Keratinocyte (primary cell): ENCODE measurements around the gene SESTD1. TPM values are rescaled to one million over a fixed set of nuclear protein-coding genes. Genes with fewer than 3 reads are reported as not detected.
"Not testable (repeated sequence)": the region's sequence is repeated elsewhere in the genome, so short reads cannot be mapped to it uniquely, and the experiment has no call there.

Experiments used
- DNase-seq: peaks from one replicate; pipeline ENCODE4 v3.0.0-alpha.2; 2011; ENCODE audit warnings: low read depth, missing footprints, low spot score
- FAIRE-seq: peaks from 2 replicates; lab custom pipeline; 2011; peaks lifted over from hg19 to GRCh38; lab: Jason Lieb, UNC
- H2AFZ ChIP-seq: 2 replicates; pipeline ENCODE4 v1.6.0; 2012; ENCODE audit warnings: low read length, control low read depth, inconsistent platforms; ENCODE audit not compliant: control insufficient read depth
- H3K27ac ChIP-seq: 2 replicates; pipeline ENCODE4 v1.5.1; 2011; ENCODE audit warnings: low read length; ENCODE audit not compliant: control insufficient read depth, insufficient read depth
- H3K27me3 ChIP-seq: 3 replicates; pipeline ENCODE4 v1.6.0; 2011; ENCODE audit warnings: low read length; ENCODE audit not compliant: control insufficient read depth, insufficient read depth; ENCODE audit errors: extremely low read depth
- H3K36me3 ChIP-seq, 2 experiments: 2 replicates in 1 of 2; 3 replicates in 1 of 2; pipeline ENCODE4 v1.5.1; 2011; ENCODE audit warnings: low read length in 2 of 2, mild to moderate bottlenecking in 1 of 2; ENCODE audit not compliant: control insufficient read depth in 2 of 2, insufficient read depth in 2 of 2; ENCODE audit errors: extremely low read depth in 1 of 2
- H3K4me1 ChIP-seq: 3 replicates; pipeline ENCODE4 v1.5.1; 2011; ENCODE audit warnings: low read length; ENCODE audit not compliant: control insufficient read depth, insufficient read depth; ENCODE audit errors: extremely low read depth
- H3K4me2 ChIP-seq: 3 replicates; pipeline ENCODE4 v1.6.0; 2011; ENCODE audit warnings: low read depth, low read length; ENCODE audit not compliant: control insufficient read depth, insufficient read depth; ENCODE audit errors: extremely low read depth
- H3K4me3 ChIP-seq, 3 experiments: fragments of 200-600 bp in 1 of 3; sonication (generic) in 1 of 3; 2 replicates in 2 of 3; 3 replicates in 1 of 3; pipeline ENCODE4 v1.5.1; 2011 to 2016; ENCODE audit warnings: low read length in 3 of 3, mild to moderate bottlenecking in 3 of 3, control low read depth in 2 of 3, inconsistent platforms in 1 of 3, low read depth in 1 of 3, mixed read lengths in 1 of 3, mixed run types in 1 of 3, moderate library complexity in 1 of 3; ENCODE audit not compliant: control insufficient read depth in 2 of 3, insufficient read depth in 2 of 3; ENCODE audit errors: extremely low read depth in 1 of 3
- H3K79me2 ChIP-seq: 2 replicates; pipeline ENCODE4 v1.6.0; 2012; ENCODE audit warnings: low read length; ENCODE audit not compliant: control insufficient read depth, insufficient read depth
- H3K9ac ChIP-seq: 3 replicates; pipeline ENCODE4 v1.6.0; 2011; ENCODE audit warnings: low read length; ENCODE audit not compliant: control insufficient read depth, insufficient read depth; ENCODE audit errors: extremely low read depth
- H3K9me1 ChIP-seq: 3 replicates; pipeline ENCODE4 v1.6.0; 2011; ENCODE audit warnings: low read length; ENCODE audit not compliant: control insufficient read depth, insufficient read depth; ENCODE audit errors: extremely low read depth
- H3K9me3 ChIP-seq: 2 replicates; pipeline ENCODE4 v1.5.1; 2012; ENCODE audit warnings: low read depth, low read length; ENCODE audit not compliant: control insufficient read depth
- H4K20me1 ChIP-seq: 3 replicates; pipeline ENCODE4 v1.6.0; 2011; ENCODE audit warnings: low read length; ENCODE audit not compliant: control insufficient read depth, insufficient read depth; ENCODE audit errors: extremely low read depth
- CTCF ChIP-seq, 3 experiments: IDR thresholded peaks in 1 of 3; conservative IDR thresholded peaks in 1 of 3; optimal IDR thresholded peaks in 1 of 3; 2 replicates in 2 of 3; 3 replicates in 1 of 3; pipeline versions ENCODE3 to v1.5.1; 2011; ENCODE audit warnings: low read length in 3 of 3, mild to moderate bottlenecking in 3 of 3, moderate library complexity in 2 of 3, control low read depth in 1 of 3, inconsistent platforms in 1 of 3; ENCODE audit not compliant: insufficient read depth in 2 of 3; ENCODE audit errors: extremely low read depth in 1 of 3
- EZH2 ChIP-seq: IDR thresholded peaks from one replicate; pipeline ENCODE4 v1.6.1; 2012; ENCODE audit warnings: inconsistent platforms, mild to moderate bottlenecking, low read length, moderate library complexity
- dilution Hi-C: fragments of 300-500 bp; cut with MboI; formaldehyde crosslinking; loops from one replicate; pipeline ENCODE4 v1.7.0; 2020; ENCODE audit warnings: low sequenced_read_pairs; ENCODE audit not compliant: extremely low pct_ligation_motif_present
- polyA plus RNA-seq, 5 experiments: library from polyadenylated mRNA; depleted of rRNA in 3 of 5; stranded (reverse) in 3 of 5; stranded (forward) in 1 of 5; unstranded in 1 of 5; fragments of >200 nt; gene quantifications; 1 replicate in 1 of 5; 2 replicates in 3 of 5; 3 replicates in 1 of 5; pipeline versions ENCODE4 v1.2.1 to v1.2.3, GENCODE V29; 2011 to 2012; ENCODE audit warnings: missing spikeins in 2 of 5, low read depth in 1 of 5, low replicate concordance in 1 of 5

Gene SESTD1
- polyA plus RNA-seq, 1 donor (not counting 4 experiments of a cell fraction or from before 2014, with no cell fraction given), result 22.3 TPM

DNA sequence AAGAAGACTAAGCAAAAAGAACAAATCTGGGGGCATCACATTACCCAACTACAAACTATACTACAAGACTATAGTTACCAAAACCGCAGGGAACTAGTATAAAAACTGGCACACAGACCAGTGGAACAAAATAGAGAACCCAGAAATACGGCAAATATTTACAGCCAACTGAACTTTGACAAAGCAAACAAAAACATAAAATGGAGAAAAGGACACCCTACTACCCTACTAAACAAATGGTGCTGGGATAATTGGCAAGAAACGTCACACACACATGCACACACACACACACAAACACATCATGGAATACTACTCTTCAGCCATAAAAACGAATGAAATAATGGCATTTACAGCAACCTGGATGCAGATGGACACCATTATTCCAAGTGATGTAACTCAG is 53.3 kb downstream of the SESTD1 start:
- TF ChIP-seq EZH2 (no peak), CTCF (optimal IDR thresholded peaks at IDR 0.05 in 1 of 3, IDR thresholded peaks at IDR 0.05 in 1 of 3, conservative IDR thresholded peaks at IDR 0.05 in 1 of 3; ENCODE audit: extremely low read depth in 1 of 3, insufficient read depth in 2 of 3, low read length in 3 of 3) (no peak)
- H3K36me3 ChIP-seq, result no peaks in the 10 kb centered on the region
- no peak overlapping the region for H3K27ac ChIP-seq
- H3K9me3 ChIP-seq, result no peaks in the 10 kb centered on the region
- H2AFZ ChIP-seq, result no peak overlapping the region
- no peaks in the 10 kb centered on the region for H3K27me3 ChIP-seq
- dilution Hi-C loops, result no loop called here
- no peaks in the 10 kb centered on the region for H3K4me1 ChIP-seq
- FAIRE-seq (no peak), DNase-seq (no peak)
- no peak overlapping the region for H3K4me2 ChIP-seq
- H3K9ac ChIP-seq, result no peak overlapping the region
- no peak overlapping the region for H3K4me3 ChIP-seq
- no peaks in the 10 kb centered on the region for H4K20me1 ChIP-seq
- no peaks in the 10 kb centered on the region for H3K79me2 ChIP-seq
- no peaks in the 10 kb centered on the region for H3K9me1 ChIP-seq

DNA sequence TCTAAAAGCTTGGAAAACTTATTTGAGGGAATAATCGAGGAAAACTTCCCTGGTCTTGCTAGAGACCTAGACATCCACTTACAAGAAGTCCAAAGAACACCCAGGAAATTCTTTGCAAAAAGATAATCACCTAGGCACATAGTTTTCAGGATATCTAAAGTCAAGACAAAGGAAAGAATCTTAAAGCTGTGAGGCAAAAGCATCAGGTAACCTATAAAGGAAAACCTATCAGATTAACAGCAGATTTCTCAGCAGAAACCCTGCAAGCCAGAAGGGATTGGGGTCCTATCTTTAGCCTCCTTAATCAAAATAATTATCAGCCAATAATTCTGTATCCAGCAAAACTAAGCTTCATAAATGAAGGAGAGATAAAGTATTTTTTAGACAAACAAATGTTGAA is 56.4 kb downstream of the SESTD1 start:
- DNase-seq, H3K27ac ChIP-seq, dilution Hi-C loops, H3K4me1 ChIP-seq, H3K79me2 ChIP-seq, H3K4me3 ChIP-seq, H3K9me1 ChIP-seq, FAIRE-seq, H2AFZ ChIP-seq, H3K27me3 ChIP-seq, H4K20me1 ChIP-seq, H3K36me3 ChIP-seq, H3K9me3 ChIP-seq, H3K4me2 ChIP-seq, H3K9ac ChIP-seq: not testable (repeated sequence)

DNA sequence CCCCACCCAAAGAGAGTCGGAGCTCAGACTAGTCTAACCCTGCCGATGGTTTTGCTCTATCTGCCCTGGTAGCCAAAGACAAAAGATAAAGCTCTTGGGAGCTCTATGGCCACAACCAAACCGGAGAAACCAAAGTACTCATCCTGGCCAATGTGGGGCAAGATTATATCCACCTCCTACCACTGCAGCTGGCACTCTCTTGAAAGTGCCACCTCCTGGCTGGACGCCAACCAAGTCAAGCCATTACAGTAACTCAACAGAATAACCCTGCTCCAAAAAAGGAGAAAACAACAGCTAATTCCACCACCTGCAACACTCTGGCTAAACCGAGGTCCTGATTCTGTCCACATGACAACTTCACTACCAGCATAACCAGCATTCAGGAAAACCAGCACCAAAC is 57.6 kb downstream of the SESTD1 start:
- FAIRE-seq, result no peak
- dilution Hi-C loops, result no loop called here
- Histone ChIP-seq H3K27ac (no peak overlapping the region), H3K4me2 (no peak overlapping the region), H3K4me1 (no peaks in the 10 kb centered on the region), H3K79me2 (no peaks in the 10 kb centered on the region), H2AFZ (no peak overlapping the region), H3K9me1 (no peaks in the 10 kb centered on the region), H4K20me1 (no peaks in the 10 kb centered on the region), H3K9me3 (no peaks in the 10 kb centered on the region), H3K9ac (no peak overlapping the region), H3K4me3 (no peak overlapping the region), H3K27me3 (no peaks in the 10 kb centered on the region), H3K36me3 (no peaks in the 10 kb centered on the region)
- TF ChIP-seq EZH2 (no peak), CTCF (optimal IDR thresholded peaks at IDR 0.05 in 1 of 3, IDR thresholded peaks at IDR 0.05 in 1 of 3, conservative IDR thresholded peaks at IDR 0.05 in 1 of 3; ENCODE audit: extremely low read depth in 1 of 3, insufficient read depth in 2 of 3, low read length in 3 of 3) (no peak)
- no peak for DNase-seq
